Activated T-cell treated with anti-CD3 and anti-CD28 coated beads for 4 hours (primary cell): ENCODE data around the gene LRP1-AS.

Source experiments
- DNase-seq: peaks from one replicate; pipeline ENCODE4 v3.0.0-alpha.2; 2020

LRP1-AS gene

GRCh38 chr12:57095440-57095839 is 52.0 kb downstream of the LRP1-AS start:
- DNase-seq, result no peak
